Liver (tissue), 9 donors: ENCODE measurements around the gene BRF1. TPM values are rescaled to one million over a fixed set of nuclear protein-coding genes. Genes with fewer than 3 reads are reported as not detected.

ENCODE experiments used
- DNase-seq: peaks from one replicate; pipeline ENCODE4 v3.0.0-alpha.2; 2017; ENCODE audit warnings: low spot score
- H3K27ac ChIP-seq, 2 donors: one replicate each; pipeline ENCODE4 v1.7.0; 2013; ENCODE audit warnings: inconsistent platforms in 2 of 2, low read length in 2 of 2, control low read depth in 1 of 2, low read depth in 1 of 2, mild to moderate bottlenecking in 1 of 2
- H3K27me3 ChIP-seq, 4 donors: one replicate each; pipeline versions ENCODE4 v1.6.1 to v1.7.0; 2013; ENCODE audit warnings: low read length in 3 of 4, inconsistent platforms in 1 of 4, mild to moderate bottlenecking in 1 of 4, moderate library complexity in 1 of 4; ENCODE audit not compliant: control insufficient read depth in 4 of 4, insufficient read depth in 4 of 4
- H3K36me3 ChIP-seq, 4 donors: one replicate each; pipeline versions ENCODE4 v1.6.1 to v1.7.0; 2013; ENCODE audit warnings: low read length in 3 of 4, mild to moderate bottlenecking in 3 of 4, low read depth in 1 of 4, moderate library complexity in 1 of 4; ENCODE audit not compliant: control insufficient read depth in 4 of 4, insufficient read depth in 3 of 4
- H3K4me1 ChIP-seq, 4 donors: one replicate each; pipeline versions ENCODE4 v1.6.1 to v1.7.0; 2013; ENCODE audit warnings: low read length in 3 of 4, mild to moderate bottlenecking in 3 of 4, moderate library complexity in 1 of 4; ENCODE audit not compliant: control insufficient read depth in 4 of 4, insufficient read depth in 4 of 4
- H3K4me3 ChIP-seq, 3 donors: one replicate each; pipeline versions ENCODE4 v1.6.1 to v1.7.0; 2013; ENCODE audit warnings: low read length in 3 of 3, control low read depth in 1 of 3, low read depth in 1 of 3, mild to moderate bottlenecking in 1 of 3
- H3K9ac ChIP-seq, 2 donors: one replicate each; pipeline ENCODE4 v1.7.0; 2013; ENCODE audit warnings: low read length in 2 of 2, mild to moderate bottlenecking in 2 of 2, moderate library complexity in 2 of 2, control low read depth in 1 of 2, low read depth in 1 of 2
- H3K9me3 ChIP-seq, 4 donors: one replicate each; pipeline versions ENCODE4 v1.6.1 to v1.7.0; 2013; ENCODE audit warnings: low read length in 3 of 4; ENCODE audit not compliant: control insufficient read depth in 4 of 4
- ATF3 ChIP-seq: IDR thresholded peaks from 2 replicates; pipeline ENCODE4 v1.6.1; 2016; ENCODE audit warnings: antibody characterized with exemption
- CTCF ChIP-seq: fragments of 150-350 bp; IDR thresholded peaks from 2 replicates; pipeline ENCODE4 v1.5.1; 2017; ENCODE audit warnings: improper control_type of control experiment, low read depth, low read length; ENCODE audit not compliant: missing input control
- EGR1 ChIP-seq, 2 donors: IDR thresholded peaks; 2 replicates each; pipeline ENCODE4 v1.6.1; 2016 to 2018; ENCODE audit warnings: antibody characterized with exemption in 2 of 2, low read depth in 2 of 2
- FOXA1 ChIP-seq: IDR thresholded peaks from 2 replicates; pipeline ENCODE4 v1.6.1; 2016; ENCODE audit warnings: antibody characterized with exemption
- FOXA2 ChIP-seq: IDR thresholded peaks from 2 replicates; pipeline ENCODE4 v1.6.1; 2016; ENCODE audit warnings: antibody characterized with exemption
- GABPA ChIP-seq, 2 donors: IDR thresholded peaks in 1 of 2; conservative IDR thresholded peaks in 1 of 2; 2 replicates each; pipeline ENCODE4 v1.6.1; 2016; ENCODE audit warnings: antibody characterized with exemption in 2 of 2, mild to moderate bottlenecking in 1 of 2, moderate library complexity in 1 of 2
- HNF4A ChIP-seq, 2 donors: conservative IDR thresholded peaks; 2 replicates each; pipeline ENCODE4 v1.6.1; 2016; ENCODE audit warnings: antibody characterized with exemption in 2 of 2, mild to moderate bottlenecking in 2 of 2
- HNF4G ChIP-seq: IDR thresholded peaks from 2 replicates; pipeline ENCODE4 v1.6.1; 2016; ENCODE audit warnings: antibody characterized with exemption
- JUND ChIP-seq, 2 donors: IDR thresholded peaks; 2 replicates each; pipeline ENCODE4 v1.6.1; 2016; ENCODE audit warnings: antibody characterized with exemption in 2 of 2
- MAX ChIP-seq: IDR thresholded peaks from 2 replicates; pipeline ENCODE4 v1.6.1; 2016; ENCODE audit warnings: antibody characterized with exemption
- NR2F2 ChIP-seq: IDR thresholded peaks from 2 replicates; pipeline ENCODE4 v1.6.1; 2016; ENCODE audit warnings: antibody characterized with exemption
- RAD21 ChIP-seq, 2 donors: IDR thresholded peaks; 2 replicates each; pipeline ENCODE4 v1.6.1; 2016; ENCODE audit warnings: antibody characterized with exemption in 2 of 2, mild to moderate bottlenecking in 2 of 2
- REST ChIP-seq: IDR thresholded peaks from 2 replicates; pipeline ENCODE4 v1.6.1; 2016; ENCODE audit warnings: antibody characterized with exemption, mild to moderate bottlenecking
- RXRA ChIP-seq, 2 donors: IDR thresholded peaks; 2 replicates each; pipeline ENCODE4 v1.6.1; 2017 to 2018; ENCODE audit warnings: antibody characterized with exemption in 2 of 2, mild to moderate bottlenecking in 1 of 2
- SP1 ChIP-seq: IDR thresholded peaks from 2 replicates; pipeline ENCODE4 v1.6.1; 2018; ENCODE audit warnings: antibody characterized with exemption, mild to moderate bottlenecking
- YY1 ChIP-seq: IDR thresholded peaks from 2 replicates; pipeline ENCODE4 v1.6.1; 2016; ENCODE audit warnings: antibody characterized with exemption, mild to moderate bottlenecking
- ZBTB33 ChIP-seq: IDR thresholded peaks from 2 replicates; pipeline ENCODE4 v1.6.1; 2016; ENCODE audit warnings: antibody characterized with exemption
- WGBS: extraction: QIAGEN DNeasy Blood & Tissue Kit; methylation state at CpG from one replicate; pipeline ENCODE4 v1.1.7; 2013; 5-methylcytosine and 5-hydroxymethylcytosine counted together
- polyA plus RNA-seq, 2 donors: library from polyadenylated mRNA; stranded (reverse) in 1 of 2; unstranded in 1 of 2; fragments of 200-250 nt in 1 of 2; fragments of >200 nt in 1 of 2; fragmentation: Nextera tagmentation in 1 of 2; extraction: Ambion mirVana in 1 of 2; gene quantifications; one replicate each; pipeline versions ENCODE4 v1.2.1 to v1.2.3, GENCODE V29; 2013 to 2015
- total RNA-seq, 2 donors: library from RNA; depleted of rRNA; stranded (reverse); fragments of >200 nt; gene quantifications; one replicate each; pipeline ENCODE4 v1.2.3, GENCODE V29; 2014
- donor health status: healthy.
- donor health status: healthy.
- donor health status: healthy.
- donor health status: healthy.
- donor health status: healthy.

The BRF1 gene
- total and polyA plus RNA-seq, 4 donors: 4.6 to 24.1 (median 10.6) TPM

GRCh38 chr14:105325303-105325702 is 24.5 kb upstream of the BRF1 start:
- Histone ChIP-seq H3K4me3 (no peak overlapping the region), H3K4me1 (peaks cover 11 to 19% (median 18%) of the 10 kb centered on the region in 4 donors), H3K27me3 (no peaks in the 10 kb centered on the region), H3K36me3 (no peaks in the 10 kb centered on the region), H3K9me3 (no peaks in the 10 kb centered on the region), H3K27ac (no peak overlapping the region), H3K9ac (no peak overlapping the region)
- DNase-seq: no peak
- no peak for TF ChIP-seq SP1
- TF ChIP-seq CTCF: no peak
- no peak for TF ChIP-seq JUND (IDR thresholded peaks at IDR 0.05)
- no peak for TF ChIP-seq HNF4G
- TF ChIP-seq RAD21 (IDR thresholded peaks at IDR 0.05): no peak
- TF ChIP-seq YY1: no peak
- TF ChIP-seq NR2F2: no peak
- TF ChIP-seq HNF4A (conservative IDR thresholded peaks at IDR 0.05): no peak
- no peak for TF ChIP-seq REST
- no peak for TF ChIP-seq EGR1 (IDR thresholded peaks at IDR 0.05; ENCODE audit: low read depth in 2 of 2)
- no peak for TF ChIP-seq FOXA2
- TF ChIP-seq RXRA (IDR thresholded peaks at IDR 0.05): no peak
- TF ChIP-seq ATF3: no peak
- TF ChIP-seq GABPA (IDR thresholded peaks at IDR 0.05 in 1 of 2, conservative IDR thresholded peaks at IDR 0.05 in 1 of 2): no peak
- no peak for TF ChIP-seq FOXA1
- TF ChIP-seq ZBTB33: no peak
- TF ChIP-seq MAX: no peak
- WGBS: 93% methylated on average over 9 of the region's 9 CpGs

GRCh38 chr14:105324871-105325270 is 24.1 kb upstream of the BRF1 start:
- 87% methylated on average over 12 of the region's 12 CpGs for WGBS

More at GRCh38 chr14:105324871-105325270, 24.1 kb upstream of the BRF1 start:
- no peak overlapping the region for H3K9ac ChIP-seq
- no peak overlapping the region for H3K4me3 ChIP-seq
- no peaks in the 10 kb centered on the region for H3K27me3 ChIP-seq
- H3K9me3 ChIP-seq: no peaks in the 10 kb centered on the region
- no peak overlapping the region for H3K27ac ChIP-seq
- TF ChIP-seq ZBTB33 (no peak), JUND (IDR thresholded peaks at IDR 0.05) (no peak)
- H3K36me3 ChIP-seq: no peaks in the 10 kb centered on the region
- no peak for DNase-seq
- H3K4me1 ChIP-seq: peaks cover 11 to 18% (median 18%) of the 10 kb centered on the region in 4 donors
